Germinal center (tissue), 1 donor: ENCODE measurements around the gene GMCL2.
A peak's percentile ranks its signal among the peaks of the same experiment; 100 is the strongest.
"Not testable (repeated sequence)": the region's sequence is repeated elsewhere in the genome, so short reads cannot be mapped to it uniquely, and the experiment has no call there.

Experiments
- DNase-seq: peaks from one replicate; pipeline ENCODE4 v3.0.0; 2012; ENCODE audit warnings: mixed read lengths, low spot score

Gene GMCL2, protein sequence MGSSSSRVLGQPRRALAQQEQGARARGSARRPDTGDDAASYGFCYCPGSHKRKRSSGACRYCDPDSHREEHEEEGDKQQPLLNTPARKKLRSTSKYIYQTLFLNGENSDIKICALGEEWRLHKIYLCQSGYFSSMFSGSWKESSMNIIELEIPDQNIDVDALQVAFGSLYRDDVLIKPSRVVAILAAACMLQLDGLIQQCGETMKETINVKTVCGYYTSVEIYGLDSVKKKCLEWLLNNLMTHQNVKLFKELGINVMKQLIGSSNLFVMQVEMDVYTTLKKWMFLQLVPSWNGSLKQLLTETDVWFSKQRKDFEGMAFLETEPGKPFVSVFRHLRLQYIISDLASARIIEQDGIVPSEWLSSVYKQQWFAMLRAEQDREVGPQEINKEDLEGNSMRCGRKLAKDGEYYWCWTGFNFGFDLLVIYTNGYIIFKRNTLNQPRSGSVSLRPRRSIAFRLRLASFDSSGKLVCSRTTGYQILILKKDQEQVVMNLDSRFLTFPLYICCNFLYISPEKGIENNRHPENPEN

DNA sequence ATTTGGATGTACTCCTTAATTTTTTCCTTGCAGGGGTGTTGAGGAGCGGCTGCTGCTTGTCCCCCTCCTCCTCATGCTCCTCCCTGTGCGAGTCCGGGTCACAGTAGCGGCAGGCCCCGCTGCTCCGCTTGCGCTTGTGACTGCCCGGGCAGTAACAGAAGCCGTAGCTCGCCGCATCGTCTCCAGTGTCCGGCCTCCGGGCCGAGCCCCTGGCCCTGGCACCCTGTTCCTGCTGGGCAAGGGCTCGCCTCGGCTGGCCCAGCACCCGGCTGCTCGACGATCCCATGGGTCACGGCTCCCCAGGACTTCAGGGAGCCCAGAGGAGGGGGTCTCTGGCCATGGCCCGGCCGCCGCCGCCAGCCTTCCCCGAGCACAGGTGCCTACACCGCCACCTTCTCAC, at the start of gene GMCL2:
TSS of gene GMCL2 (minus strand) at position 358 of the 400 bp plus-strand sequence. CDS start at position 286, 72 bp downstream.
- DNase-seq: no peak

DNA sequence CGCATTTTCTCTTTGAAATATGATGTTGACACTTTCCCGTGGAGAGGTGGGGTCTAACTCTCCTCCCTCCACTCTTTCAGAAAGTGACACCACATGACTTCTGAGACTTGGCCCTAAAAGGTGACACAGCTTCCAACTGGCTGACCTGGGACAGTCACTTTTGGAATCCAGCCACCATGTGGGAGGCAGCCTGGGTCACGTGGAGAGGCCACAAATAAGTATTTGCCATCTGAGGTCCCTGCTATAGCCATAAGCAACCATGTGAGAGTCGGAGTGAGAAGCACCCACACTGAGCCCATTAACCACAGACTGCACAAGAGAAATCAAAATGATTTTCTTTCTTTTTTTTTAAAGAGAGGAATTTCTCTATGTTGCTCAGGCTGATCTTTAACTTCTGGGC, 49.5 kb upstream of the GMCL2 start:
- DNase-seq: no peak

DNA sequence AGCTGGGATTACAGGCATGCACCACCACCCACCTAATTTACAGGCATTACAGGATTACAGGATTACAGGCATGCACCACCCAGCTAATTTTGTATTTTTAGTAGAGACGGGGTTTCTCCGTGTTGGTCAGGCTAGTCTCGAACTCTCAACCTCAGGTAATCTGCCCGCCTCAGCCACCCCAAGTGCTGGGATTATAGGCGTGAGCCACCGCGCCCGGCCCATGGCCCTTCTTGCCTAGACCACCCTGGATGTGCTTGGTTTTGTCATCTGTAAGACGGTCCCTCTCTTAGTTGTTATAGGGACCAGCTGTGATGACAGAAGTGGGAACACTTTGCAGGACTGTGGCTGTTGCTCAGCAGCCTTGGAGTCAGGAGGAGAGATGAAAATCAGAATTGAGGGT, 49.0 kb upstream of the GMCL2 start:
- no peak for DNase-seq

DNA sequence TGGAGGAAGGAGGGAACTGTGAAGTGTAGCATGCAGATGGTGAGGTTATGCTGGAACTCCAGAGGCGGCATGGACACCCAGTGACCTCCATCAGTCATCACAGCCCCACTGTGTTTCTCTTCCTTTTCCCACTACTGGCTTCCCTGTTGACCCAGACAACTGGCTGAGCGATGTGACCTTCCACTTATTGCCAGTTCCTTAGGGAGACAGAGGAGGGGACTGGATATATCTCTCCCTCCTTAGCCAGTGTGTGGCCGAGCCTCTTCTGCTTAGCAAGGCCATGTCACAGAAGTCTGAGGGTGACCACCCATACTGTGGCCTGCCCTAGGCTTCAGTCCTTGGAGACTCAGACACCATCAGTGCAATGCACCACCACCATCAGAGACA, 48.4 kb upstream of the GMCL2 start:
- DNase-seq: no peak

DNA sequence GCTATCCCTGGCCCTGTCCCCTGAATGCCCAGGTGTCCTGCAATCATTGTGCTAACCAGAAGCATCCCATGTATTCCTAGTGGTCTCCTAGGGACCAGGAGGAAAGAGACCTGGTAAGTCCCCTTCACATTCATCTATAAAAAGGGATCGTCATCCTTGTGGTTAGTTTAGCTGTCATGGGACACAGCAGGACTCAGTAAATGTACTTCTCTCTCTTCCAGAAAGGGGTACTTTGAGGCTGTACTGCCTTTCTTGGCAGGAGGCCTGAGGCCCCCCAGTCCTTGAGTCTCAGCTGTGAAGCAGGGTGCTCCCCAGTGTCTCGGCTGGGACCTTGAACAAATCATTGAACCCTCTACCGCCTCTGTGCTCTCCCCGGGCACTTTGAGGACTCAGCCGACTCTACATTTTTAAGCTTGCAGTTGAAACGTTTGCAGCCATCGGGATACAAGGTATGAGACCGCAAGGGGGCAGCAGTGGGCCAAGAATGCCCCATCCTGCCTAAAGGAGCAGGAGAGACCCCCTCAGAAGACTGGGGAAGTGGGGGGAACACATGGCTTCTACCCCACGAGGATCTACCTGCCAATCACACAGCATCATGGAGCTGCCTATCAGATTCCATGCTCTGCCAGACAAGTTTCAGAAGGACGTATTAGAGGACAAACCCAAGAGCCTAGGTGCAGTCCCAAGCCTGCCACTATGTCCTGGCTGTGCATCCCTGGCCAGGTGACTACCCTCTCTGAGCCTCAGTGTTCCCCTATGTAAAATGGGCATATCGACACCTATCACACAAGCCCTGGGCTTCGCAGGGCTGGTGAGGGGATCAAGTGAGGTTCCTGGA, 47.8 kb upstream of the GMCL2 start:
- DNase-seq: peak; percentile 86

DNA sequence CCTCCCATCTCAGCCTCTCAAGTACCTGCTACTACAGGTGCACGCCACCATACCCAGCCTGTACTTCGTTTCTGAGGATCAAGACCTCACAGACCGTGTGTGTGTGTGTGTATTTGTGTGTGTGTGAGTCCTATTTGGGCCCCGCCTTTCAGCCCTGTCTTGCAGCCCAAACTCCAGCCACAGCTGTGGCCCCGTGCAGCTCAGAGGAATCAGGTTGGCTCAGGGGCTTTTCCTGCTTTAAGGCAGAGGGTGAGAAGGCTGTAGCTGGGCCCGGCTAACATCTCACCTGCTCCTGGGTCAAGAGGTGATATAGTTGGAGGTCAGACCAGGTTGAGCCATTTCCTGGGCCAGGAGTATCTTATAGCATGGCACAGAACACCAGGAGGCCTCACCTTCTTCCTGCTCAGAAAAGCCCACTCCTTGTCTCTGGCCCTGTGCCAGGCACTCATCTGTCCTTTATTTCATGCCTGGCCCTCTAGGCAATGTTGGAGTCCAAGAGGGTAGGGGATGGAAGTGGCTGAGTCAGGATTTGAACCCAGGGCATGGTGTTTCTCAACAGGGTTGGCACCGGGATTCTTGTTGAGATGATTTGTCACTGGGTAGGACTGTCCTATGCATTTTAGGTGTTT, 47.1 kb upstream of the GMCL2 start:
- no peak for DNase-seq

DNA sequence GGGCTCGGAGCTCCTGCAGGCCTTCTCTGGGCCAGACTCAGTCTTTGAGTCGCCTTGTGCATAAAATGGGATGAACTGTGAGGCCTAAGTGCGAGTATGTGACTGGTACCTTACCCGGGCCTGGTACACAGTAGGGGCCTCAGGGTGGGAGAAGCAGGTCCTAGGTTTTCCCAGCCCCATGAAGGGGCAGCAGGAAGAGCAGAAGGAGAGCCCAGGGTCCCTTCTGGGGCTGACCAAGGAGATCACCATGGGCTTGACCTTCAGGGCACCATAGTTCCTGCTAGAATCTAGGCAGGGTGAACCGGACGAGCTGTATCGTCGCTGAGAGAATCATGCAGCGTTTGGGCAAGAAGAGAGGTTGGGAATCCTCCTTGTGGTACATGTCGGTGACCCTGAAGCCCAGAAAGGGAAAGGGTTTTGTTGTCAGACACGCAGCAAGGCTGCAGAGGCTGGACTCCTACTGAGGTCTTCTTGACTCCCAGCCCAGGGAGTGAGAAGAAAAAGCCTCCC, 45.8 kb upstream of the GMCL2 start:
- no peak for DNase-seq

DNA sequence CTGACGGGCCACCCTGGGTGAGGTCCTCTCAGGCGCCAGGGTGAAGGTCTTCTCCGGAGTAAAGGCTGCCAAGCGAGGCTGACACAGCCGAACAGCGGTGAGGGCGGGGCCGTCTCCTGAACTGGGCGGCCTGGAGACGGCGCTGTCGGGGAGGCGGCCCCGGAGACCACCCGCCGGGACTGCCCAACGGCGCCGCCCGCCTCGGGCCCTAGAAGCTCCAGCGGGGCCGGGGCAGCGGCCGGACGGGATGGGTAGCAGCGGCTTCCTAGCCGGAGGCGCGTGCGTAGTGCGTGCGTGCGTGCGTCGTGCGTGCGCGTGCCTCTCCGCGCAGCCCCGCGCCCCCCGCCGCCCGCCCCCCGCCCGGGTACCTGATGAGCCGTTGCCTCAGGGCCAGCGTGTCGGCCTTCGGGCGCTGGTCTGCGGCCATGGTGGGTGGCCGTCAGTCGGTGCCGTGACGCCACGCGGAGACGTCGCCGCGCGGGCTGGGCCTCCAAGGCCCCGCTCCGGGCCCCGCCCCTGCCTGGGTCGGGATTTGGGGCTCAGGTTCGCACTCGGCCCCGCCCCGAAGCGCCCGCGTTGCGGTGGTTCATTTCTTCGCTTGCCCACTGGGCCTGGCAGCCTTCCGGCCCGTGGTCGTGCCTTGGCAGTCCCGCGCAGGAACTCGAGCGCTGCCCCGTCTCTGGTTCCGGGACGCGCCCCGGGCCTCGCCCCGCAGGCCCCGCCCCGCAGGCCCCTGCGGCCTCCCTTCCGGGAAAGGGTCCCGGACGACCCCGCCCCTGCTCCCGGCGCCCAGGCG, 45.2 kb upstream of the GMCL2 start, which contains the start of gene PHYKPL:
TSS of gene PHYKPL (minus strand) at position 679 of the 796 bp plus-strand sequence. CDS start at position 427, 252 bp downstream.
- peak; percentile 78 for DNase-seq

DNA sequence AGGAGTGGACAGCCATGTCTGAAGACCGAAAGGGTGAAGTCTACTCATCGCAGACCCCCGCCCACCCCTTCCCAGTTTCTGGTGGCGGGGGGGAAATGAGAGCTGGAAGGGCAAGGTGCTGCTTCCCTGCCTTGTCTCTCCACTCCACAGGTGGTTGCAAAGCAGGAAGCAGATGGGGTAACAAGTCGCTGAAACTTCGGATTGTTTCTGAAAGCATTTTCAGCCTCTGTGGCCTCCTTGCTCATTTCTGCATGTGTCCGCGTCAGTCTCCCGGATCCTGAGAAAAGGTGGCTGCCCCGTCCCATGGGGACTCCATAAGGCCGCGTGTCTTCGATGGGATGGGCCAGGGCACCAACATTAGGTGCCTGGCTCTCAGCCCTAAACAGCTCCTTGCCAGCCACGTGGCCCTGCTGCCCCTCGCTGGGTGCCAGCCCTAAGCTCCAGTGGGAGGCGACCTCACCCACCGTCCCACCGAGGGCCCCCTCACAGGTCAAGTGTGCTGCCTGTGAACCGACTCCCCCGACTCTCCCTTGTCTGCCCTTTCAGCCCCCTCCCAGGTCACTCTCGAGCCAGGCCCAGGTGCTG, 44.5 kb upstream of the GMCL2 start:
- no peak for DNase-seq

DNA sequence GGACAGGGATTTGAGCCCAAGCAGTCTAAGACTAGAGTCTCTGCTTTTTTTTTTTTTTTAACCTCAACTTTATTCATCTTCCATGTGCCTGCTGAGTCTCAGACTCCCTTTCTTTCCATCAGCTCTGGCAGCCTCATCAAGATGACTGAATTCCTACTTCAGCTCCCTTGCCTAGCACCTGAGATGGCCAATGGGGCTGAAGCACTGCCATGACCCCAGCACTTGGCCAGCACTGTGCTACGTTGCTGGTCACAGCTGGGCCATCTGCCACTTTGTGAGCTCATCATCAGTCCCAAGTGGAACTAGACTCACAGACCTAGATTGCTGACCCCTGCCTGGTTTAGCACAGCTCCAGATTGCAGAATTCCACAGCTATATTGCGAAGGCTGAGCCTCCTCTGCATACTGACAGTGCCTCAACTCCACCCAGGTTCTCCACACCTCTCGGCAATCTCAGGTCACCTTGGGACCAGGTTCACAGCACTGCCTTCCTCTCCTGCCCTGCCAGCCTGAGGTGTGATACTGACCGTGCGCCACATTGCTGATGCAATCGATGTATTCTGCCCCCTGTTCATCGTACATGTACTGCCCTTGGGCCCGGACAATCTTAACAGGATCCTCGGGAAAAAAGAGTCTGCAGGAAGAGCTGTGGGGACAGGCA, 43.8 kb upstream of the GMCL2 start:
- DNase-seq: no peak

DNA sequence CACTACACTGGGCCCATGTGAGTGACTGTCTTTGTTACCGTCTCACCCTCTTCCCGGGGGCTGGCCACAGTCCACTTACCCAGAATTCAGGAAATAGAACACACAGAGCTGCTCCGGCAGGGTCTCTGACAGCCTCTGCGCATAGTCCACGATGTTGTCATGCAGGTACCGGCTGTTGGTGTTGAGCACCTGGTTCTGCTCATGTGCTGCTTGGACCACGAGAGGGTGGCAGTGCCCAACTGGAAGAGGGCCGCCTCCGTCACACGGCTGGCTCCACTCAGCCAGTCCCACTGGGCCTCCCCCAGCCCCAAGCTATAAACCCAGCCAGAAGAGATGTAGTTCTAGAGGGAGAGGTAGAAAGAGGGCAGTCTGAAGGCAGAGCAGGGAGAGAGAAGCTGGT, 42.7 kb upstream of the GMCL2 start:
- DNase-seq: no peak

DNA sequence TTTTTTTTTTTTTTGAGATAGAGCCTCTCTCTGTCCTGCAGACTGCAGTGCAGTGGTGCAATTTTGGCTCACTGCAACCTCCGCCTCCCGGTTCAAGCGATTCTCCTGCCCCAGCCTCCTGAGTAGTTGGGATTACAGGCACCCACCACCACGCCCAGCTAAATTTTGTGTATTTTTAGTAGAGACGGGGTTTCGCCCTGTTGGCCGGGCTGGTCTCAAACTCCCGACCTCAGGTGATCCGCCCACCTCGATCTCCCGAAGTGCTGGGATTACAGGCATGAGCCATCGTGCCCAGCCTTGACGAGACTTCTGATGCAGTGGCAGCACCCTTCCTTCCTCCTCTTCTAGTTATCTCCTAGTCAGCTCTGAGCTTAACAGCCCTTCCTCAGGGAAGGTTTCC, 41.9 kb upstream of the GMCL2 start:
- DNase-seq: not testable (repeated sequence)

DNA sequence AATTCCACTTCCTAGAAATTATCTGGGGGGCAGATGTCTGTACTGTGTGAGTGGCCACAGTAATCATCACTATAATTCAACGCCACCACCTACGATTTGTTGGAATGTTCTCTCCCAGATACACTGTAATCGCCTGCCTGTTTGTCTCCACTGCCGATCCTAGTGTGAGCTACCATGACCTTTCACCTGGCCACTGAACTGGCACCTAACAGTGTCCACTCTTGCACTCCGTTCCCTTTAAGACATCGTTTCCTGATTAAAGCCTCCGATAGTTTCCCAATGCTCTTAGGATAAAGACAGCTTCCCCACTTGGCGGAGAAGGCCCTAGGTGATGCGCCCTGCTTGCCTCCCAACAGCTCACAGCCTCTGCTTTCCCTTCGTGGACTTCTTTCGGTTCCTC, 41.4 kb upstream of the GMCL2 start:
- DNase-seq: no peak

DNA sequence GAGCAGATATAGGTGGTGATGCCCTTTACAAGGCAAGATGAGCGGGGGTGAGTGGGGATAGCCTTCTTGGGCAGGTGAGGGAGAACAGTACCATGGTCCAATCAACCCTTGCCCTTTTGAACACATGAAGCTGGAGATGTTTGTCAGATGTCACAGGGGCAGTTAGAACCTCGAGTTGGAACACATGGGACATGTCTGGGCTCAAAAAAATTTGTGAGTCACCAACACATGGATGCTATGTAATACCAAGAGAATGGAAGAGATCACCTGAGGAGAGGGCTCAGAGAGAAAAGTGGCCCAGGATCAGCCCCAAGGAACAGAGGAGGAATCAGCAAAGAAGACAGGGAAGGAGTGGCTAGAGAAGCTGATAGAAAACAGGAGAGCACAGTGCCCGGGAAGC, 40.8 kb upstream of the GMCL2 start:
- DNase-seq: no peak

DNA sequence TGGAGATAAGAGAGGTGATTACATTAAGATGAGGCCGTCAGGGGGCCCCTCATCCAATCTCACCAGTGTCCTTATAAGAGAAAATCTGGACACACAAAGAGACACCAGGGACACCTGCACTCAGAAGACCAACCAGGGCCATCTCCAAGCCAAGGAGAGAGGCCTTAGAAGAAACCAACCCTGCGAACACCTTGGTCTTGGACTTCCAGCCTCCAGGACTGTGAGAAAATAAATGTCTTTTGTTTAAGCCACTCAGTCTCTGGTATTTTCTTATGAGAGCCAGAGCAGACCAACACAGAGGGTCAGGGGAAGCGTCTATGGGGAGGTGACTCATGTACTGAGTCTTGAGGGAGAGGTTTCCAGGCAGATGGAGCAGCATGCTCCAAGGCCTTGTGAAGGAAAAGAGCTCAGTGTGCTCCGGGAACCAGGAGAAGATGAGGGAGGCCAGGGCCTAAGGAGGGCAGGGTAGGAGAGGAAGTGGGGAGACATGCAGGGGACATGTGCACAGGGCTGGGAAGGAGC, 40.0 kb upstream of the GMCL2 start:
- no peak for DNase-seq

DNA sequence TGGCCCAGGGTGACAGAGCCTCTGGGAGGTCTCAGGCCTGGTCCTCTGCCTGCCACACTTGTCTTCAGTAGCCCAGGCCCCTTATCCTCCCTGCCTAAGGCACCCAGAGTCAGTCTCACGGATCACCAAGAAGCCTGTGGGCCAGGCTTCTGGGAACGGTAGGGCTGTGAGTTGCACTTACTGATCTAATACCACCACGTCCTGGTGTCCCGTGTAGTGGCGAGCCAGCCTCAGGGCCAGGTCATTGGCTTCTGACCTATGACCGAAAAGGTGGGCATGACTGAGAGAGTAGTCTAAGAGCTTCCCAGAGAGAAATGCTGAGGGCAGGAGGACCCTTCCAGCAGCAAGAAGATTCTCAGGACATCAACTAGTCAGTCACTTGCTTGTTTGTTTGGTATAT, 38.0 kb upstream of the GMCL2 start:
- no peak for DNase-seq

DNA sequence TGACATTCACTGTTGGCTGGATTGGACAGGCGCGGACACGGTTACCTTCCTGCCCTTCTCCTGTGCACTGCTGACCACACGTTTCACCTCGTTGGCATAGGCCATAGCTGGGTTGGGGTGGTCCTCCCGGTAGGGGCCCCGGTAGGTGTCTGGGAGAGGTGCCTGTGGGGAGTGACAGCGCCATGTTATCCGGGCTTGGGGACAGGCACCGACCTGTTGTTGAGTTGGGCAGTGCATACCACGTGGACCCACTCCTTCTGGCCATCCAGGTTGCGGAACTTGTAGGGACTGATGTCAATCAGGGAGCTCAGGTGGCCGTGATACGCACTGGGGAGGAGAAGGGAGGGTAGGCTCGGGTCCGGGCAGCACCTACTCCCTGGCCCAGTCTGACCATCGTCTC, 37.2 kb upstream of the GMCL2 start:
- no peak for DNase-seq

DNA sequence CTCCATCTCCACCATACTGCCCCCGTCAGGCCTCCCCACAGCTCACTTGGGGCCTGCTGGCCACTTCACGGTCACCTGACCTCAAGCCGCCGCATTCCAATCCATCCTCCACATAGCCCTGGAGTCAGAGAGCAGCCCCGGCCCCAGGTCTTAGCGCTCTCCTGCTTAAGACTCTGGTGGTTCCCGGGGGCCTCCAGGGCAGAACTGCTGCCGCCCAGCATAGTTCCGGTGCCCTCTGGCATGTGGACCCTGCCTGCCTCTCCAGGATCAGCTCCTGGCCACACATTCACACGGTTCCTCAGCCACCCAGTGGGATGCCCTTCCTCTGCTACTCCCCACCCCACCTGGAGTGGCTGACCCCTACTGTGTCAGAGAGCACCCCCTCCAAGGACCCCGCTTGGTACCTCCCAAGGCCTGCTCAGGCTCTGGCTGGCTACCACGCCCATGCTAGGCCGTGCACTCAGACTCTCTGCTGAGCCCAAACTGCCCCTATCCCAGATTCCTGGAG, 36.7 kb upstream of the GMCL2 start:
- no peak for DNase-seq

DNA sequence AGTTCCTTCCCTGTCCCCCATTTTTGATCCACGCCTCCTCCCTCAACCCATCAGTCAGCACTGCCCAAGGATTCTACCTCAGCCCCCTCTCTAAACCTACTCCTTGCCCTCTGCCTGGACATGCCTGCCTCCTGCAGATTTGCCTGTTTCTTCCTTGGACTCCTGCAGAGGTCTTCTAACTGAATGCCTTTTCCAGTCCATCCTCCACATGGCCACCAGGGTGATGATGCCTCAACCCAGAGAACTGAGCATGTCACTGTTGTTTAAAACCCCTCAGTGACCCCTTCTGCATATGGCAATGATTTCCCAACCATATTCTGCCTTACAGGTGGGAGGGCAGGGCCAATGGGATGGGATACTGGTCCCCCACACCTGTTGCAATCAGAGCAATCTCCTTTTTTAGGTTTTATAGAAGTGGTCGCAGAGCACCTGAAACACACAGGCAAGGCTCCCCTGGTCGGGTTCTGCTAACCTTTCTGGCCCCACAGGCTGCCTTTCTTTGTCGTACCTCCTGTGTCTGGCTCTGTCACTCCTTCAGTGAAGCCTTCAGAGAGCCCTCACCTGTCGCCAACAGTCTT, 36.1 kb upstream of the GMCL2 start:
- no peak for DNase-seq

DNA sequence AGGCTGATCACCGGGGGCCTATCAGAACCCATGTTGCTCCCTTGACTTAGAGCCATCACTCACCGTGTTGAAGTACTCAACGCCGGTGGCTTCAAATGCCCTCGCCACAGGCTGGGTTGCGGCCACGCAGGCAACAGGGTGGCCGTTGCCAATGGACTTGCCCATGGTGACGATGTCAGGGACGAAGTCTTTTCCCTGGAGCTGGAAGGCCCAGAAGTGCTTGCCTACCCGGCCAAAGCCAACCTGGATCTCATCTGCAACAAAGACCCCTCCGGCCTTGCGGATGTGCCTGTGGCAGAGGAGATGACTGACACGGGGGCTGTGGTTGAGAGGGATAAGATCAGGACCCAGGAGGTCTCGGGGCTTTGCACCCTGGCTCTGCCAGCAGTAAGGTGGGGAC, 35.1 kb upstream of the GMCL2 start:
- no peak for DNase-seq
